Kidney capillary endothelial cell (primary cell): ENCODE results near the gene TOR1AIP2.
"Not testable (repeated sequence)": the region's sequence is repeated elsewhere in the genome, so short reads cannot be mapped to it uniquely, and the experiment has no call there.

Experiments
- DNase-seq: peaks from one replicate; pipeline ENCODE4 v3.0.0-alpha.2; 2018; ENCODE audit warnings: low spot score

The TOR1AIP2 gene

GRCh38 chr1:179807691-179808485 lies 69.7 kb downstream of the TOR1AIP2 start:
- no peak for DNase-seq

DNA sequence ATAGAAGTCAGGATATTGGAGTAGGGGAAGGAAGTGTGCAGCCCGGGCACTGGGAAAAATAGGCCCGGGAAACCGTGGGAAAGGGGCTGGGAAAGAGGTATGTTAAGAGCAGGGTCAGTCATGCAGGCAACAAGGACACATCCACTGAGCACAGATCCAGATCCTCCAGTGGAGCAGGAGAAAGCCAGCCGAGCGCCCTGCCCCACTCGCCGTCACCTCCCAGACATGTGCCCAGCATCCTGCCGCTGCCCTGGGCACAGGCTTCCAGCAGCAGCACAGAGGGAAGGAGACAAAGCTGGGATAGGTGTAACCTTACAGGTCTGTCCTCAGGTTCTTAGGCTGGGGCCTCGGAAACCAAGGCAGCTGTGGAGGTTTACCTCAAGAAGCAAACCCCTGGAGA lies 70.3 kb downstream of the TOR1AIP2 start:
- DNase-seq: no peak

DNA sequence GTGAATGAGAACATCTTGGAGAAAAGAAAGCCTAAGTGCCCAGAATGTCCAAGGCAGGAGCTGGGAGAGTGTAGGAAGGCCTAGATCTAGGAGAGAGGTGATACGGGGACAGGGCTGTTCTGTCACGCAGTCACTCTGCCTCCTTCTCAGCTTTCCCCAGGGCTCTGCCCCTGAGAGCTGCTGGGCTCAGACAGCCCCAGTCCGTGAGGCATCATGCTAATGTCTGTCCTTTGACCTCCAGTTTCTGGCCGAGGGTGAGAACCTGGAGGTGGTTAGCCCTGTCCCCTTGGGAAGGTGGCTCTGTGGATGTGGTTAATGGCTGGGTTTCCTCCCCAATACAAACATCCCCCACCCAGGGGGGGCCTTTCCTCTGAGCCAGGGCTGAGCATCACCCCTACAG lies 71.3 kb downstream of the TOR1AIP2 start:
- no peak for DNase-seq

DNA sequence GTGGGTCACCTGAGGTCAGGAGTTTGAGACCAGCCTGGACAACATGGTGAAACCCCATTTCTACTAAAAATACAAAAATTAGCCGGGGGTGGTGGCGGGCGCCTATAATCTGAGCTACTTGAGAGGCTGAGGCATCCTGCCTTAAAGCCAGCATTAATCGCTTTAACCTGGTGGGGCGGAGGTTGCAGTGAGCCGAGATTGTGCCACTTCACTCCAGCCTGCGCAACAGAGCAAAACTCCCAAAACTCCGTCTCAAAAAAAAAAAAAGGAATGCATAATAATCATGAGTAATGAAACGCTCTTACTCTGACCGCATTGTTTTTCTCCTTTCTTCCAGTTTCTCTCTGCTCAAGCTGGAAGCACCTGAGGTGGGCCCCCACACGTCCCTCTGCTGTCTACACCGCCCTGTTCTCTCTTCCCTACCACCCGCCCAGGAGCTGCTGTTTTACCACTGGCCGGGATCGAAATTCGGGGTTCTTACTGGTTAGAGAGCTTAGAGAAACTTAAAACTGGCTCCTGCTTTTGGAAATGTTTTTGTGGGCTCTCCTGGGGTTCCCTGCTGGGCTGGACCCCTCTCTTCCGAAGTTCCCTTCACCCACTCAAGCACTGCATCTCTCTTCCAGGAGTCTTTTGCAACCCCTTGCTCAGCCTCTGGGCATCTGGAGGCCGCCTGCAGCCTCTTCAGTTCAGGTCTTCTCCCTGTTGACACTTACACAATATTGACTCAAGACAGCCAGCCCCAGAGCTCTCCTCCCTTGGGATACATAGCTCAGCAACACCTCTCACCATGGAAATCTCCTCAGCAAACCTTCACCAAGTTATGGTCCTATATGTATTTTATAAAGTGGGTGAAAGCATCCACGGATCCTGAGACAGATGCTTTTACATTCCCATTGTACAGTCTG lies 72.1 kb downstream of the TOR1AIP2 start:
- no peak for DNase-seq

GRCh38 chr1:179804417-179804816 lies 73.2 kb downstream of the TOR1AIP2 start:
- DNase-seq: not testable (repeated sequence)

- DNase-seq: no peak
Observed at GRCh38 chr1:179803918-179804317, 73.7 kb downstream of the TOR1AIP2 start.

DNA sequence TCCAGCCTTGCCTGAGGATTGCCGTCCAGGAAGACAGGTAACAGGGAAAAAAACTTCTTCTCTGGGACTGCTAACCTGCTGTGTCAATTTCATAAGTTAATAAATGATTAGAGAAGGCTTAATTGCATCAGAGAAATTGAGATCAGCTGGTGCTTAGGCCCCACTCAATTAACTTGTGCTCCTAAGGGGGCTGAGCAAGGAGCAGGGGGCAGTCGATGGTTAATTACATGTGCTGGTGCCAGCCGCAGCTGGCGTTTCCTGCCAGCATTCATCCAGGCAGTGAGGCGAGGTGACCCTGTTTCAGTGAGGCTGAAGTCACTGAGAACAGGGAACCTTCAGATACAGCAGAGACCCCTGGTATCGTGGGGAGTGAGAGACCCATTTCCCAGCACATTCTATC lies 74.5 kb downstream of the TOR1AIP2 start:
- no peak for DNase-seq

- no peak for DNase-seq
Observed at GRCh38 chr1:179800481-179800880, 77.1 kb downstream of the TOR1AIP2 start.

DNA sequence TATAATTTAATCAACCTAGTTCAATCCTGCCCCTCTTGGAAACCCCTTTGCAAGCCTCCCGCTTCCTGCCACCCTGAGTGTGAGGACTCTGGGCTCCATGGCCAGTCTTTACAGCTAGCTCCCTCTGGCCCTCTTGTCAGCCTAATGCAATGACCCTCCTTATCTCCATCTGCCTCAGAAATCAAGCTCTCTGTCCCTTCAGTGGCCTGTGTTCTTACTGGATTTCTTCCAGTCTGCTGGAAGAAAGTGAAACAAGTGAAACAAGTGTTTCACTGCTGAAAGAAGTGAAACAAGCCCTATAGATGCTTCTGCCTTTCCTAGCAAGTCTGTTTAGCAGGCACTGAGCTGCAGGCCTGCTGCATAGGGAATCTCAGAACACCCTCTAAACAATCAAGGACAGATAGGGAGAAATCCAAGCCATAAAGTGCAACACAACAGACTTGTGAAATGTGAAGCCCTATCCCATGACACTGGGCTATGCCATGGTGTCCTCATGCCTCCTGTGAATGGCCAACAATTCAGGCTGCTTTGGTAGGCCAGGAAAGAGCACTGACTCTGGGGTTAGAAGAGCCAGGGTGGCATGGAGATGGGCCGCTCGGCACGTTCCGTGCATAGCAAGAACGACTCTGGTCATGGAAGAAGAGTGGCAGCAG lies 78.6 kb downstream of the TOR1AIP2 start:
- no peak for DNase-seq

DNA sequence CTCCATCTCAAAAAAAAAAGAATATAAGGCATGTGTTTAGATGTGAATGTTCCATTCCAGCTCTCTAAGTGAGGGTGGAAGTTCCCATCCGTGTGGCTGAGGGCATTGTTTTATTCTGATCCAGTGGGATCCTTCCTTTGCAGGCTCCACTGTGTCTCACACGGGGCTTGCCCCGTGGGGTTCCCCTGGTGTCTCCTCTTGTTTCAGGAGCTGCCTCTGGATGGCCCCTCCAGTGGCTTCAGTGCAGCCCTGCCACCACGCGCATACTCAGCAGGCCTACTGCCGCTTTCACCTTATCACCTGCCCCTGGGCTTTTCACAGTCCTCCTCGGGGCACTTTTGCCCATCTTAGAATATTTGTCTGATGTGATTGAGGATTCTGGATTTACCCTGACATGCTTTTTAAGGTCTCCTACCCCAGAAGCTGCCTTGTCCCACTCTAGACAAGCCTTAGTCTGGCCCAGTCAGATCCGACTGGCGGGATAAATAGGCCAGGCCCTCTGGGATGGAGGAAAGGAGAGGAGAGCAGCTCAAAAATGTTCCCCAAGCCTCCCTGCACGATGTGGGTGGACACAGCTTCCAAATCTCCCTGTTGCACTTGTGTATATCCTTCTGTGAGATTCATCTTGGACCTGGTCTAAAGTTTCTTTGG lies 79.3 kb downstream of the TOR1AIP2 start:
- no peak for DNase-seq

- DNase-seq: no peak
Observed at GRCh38 chr1:179794669-179795068, 82.9 kb downstream of the TOR1AIP2 start.

DNA sequence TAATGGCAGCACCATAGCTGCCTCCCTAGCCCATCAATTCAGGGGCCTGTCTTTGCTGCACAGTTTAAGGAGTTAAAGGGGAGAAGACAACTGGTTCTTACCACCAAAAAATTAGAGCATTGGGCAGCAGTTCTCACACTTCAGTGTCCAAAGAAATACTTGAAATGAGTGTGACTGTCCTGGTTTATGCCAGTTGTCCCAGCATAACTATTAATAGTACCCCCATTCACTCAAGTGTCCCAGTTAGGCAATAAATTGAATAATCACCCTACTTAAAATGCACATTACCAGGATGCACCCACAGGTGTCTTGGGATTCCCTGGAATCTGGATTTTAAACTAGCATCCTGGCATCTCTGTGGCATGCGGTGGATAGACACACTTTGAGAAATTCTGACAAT lies 83.5 kb downstream of the TOR1AIP2 start:
- DNase-seq: no peak

GRCh38 chr1:179793281-179793680 lies 84.3 kb downstream of the TOR1AIP2 start:
- DNase-seq: no peak
